Measurements from ENCODE around the gene ASB3.
"Not testable (repeated sequence)": the region's sequence is repeated elsewhere in the genome, so short reads cannot be mapped to it uniquely, and the experiment has no call there.

ASB3 gene

DNA sequence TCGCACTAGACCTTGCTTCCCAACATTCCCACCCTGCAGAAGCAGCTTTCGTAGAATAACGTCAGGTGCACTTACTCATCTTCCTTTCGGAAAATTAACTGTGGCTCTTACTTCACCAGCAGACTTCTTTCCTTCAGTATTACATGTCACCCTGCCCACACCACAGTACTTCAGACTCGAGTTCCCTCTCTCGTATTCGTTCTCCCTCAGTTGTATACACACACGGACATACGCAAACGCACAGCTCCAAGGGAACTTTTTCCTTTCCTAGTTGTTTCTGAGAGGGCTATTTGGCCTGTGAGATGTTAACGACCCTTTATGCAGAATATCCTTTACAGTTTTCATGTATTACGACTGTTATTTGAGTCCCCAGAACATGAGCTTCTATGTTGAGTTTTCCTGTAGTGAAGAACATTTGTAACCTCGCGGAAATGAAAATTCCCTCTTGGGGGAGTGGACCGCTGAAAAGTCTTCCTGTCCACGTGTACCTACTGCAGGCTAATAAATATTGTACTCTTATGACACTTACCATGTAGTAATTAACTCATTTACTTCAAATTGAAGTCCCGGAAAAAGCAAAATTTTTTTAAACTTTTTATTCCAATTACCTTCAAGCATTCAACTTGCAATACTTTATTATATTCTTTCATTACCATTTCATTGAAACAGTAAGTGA is 999 bp upstream of the ASB3 start:
- no peak for DNase-seq (ENCODE audit: low read depth in 2 of 3, low spot score in 2 of 3)

DNA sequence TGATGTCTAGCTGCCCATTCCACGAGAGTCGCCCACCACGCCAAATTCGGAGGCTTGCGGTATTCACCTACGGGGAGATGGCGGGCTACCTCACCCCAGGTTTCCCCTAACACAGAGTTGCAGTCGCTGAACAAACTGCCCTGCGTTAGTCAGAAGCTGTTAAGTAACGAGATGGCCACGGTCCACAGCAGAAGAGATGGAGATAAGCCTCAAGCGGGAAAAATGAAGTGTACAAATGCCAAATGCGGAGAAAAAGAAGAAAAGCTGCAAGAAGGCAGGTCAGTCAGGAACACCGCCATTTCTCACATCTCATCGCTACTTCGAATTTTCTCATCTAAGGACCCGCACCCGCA is 425 bp downstream of the ASB3 start:
- peak in 1 of 3 experiments; percentile 16 for DNase-seq (ENCODE audit: low read depth in 2 of 3, low spot score in 2 of 3)

GRCh38 chr2:53785366-53785765 is 1.4 kb downstream of the ASB3 start:
- DNase-seq (ENCODE audit: low read depth in 2 of 3, low spot score in 2 of 3) = no peak

DNA sequence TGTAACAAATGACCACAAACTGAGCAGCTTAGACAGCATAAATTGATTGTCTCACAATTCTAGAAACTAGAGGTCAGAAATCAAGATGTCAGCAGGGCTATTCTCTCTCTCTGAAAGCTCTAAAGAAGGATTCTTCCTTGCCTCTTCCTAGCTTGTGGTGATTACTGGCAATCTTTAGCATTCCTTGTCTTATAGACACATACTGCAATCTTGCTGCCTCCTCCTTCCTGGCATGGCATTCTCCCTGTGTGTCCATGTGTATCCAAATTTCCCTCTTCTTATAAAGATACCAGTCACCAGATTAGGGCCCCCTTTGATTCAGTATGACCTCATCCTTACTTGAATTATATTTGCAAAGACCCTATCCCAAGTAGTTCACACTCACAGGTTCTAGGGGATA is 2.3 kb downstream of the ASB3 start:
- DNase-seq (ENCODE audit: low read depth in 2 of 3, low spot score in 2 of 3) = no peak

DNA sequence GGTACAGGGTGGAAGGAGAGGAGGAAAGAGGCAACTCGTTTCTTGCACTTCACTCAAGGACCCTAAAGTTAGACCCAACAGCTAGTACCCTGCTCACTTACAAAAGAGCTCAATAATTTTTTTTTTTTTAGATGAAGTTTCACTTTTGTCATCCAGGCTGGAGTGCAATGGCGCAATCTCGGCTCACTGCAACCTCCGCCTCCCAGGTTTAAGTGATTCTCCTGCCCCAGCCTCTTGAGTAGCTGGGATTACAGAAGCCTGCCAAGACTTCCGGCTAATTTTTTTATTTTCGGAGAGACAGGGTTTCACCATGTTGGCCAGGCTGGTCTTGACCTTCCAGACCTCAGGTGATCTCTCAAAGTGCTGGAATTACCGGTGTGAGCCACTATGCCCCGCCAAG is 4.1 kb downstream of the ASB3 start:
- no peak for DNase-seq (ENCODE audit: low read depth in 2 of 3, low spot score in 2 of 3)

GRCh38 chr2:53780056-53780455 is 6.7 kb downstream of the ASB3 start:
- DNase-seq (ENCODE audit: low read depth in 2 of 3, low spot score in 2 of 3) = no peak

GRCh38 chr2:53778536-53779162 is 8.1 kb downstream of the ASB3 start:
- no peak for DNase-seq (ENCODE audit: low read depth in 2 of 3, low spot score in 2 of 3)

- no peak for DNase-seq (ENCODE audit: low read depth in 2 of 3, low spot score in 2 of 3)
Observed at GRCh38 chr2:53777134-53777533, 9.6 kb downstream of the ASB3 start.

GRCh38 chr2:53770264-53770663 is 16.5 kb downstream of the ASB3 start:
- DNase-seq (ENCODE audit: low read depth in 2 of 3, low spot score in 2 of 3) = no peak

- DNase-seq (ENCODE audit: low read depth in 2 of 3, low spot score in 2 of 3) = no peak
Observed at GRCh38 chr2:53769318-53769945, 17.3 kb downstream of the ASB3 start.

DNA sequence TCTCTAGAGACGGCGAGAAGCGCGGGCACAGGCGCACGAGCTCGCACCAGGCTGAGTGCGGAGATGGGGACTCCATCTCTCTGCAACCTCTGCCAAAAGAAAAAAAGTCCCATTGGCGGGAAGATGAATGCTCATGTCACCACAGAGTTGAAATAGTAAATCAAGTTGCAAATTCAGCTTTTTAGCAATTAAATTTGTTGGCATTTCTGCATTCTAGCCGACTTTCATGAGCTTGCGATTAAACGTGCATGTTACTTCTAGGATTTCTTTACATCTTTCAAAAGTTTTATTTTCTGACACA is 18.6 kb downstream of the ASB3 start:
- peak in 1 of 3 experiments; percentile 18 for DNase-seq (ENCODE audit: low read depth in 2 of 3, low spot score in 2 of 3)

DNA sequence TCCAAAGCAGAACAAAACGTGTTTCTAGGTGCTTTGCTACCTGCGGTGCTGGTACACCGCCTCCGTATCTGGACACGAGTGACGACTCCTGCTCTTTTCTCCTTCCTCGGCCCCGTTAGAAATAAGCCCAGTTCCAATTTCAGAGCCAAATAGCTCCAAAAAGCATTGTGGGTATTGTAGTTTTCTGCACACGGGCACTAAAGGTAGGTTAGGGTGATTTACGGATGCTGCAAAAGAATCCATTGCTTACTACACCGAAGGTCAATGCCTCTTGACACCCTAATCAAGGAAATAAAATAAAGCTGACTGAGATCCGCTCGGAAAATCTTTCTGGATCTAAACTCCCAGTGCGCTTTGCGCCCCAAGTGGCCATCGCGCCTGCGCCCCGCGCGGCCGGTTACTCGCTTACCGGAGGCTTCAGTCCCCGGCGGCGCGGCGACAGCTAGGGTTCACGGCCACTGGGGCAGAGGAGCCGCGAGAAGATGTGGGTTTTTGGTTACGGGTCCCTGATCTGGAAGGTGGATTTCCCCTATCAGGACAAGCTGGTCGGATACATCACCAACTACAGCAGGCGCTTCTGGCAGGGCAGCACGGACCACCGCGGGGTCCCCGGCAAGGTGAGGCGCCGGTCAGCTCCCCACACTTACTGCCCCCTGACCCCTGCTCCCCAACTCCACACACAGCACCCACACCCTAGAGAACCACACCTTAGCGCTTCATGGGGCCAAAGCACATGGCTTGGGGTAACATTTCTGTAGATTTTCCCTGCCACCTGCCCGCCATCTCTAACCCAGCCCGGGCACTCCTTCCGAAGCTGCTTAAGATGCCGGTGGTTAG is 19.1 kb downstream of the ASB3 start, which contains the start of gene CHAC2:
Gene CHAC2, plus strand, starts transcription at position 400 of the 837 bp plus-strand sequence. Its CDS starts 83 bp downstream, at position 483.
- peak; percentile 67 to 78 (median 70) for DNase-seq (ENCODE audit: low read depth in 2 of 3, low spot score in 2 of 3)

DNA sequence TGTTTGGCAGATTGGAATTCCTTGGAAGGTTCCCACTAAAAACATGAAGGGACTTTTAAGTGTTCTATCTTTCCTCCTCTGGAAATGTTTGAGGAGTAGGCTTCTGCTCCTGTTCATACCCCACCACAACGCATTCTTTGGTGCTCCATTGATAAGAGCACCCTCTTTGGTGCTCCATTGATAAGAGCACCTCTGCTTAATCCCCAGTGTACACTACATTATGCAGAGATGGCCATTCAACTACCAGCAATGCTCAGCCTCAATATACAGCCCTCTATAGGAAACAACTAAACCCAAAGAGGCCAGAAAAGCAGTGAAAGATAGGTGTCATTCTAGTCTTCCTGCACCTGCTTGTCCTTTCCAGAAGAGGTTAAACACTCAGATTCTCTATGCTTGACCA is 21.0 kb downstream of the ASB3 start:
- DNase-seq (ENCODE audit: low read depth in 2 of 3, low spot score in 2 of 3) = no peak

GRCh38 chr2:53757206-53757605 is 29.5 kb downstream of the ASB3 start:
- DNase-seq (ENCODE audit: low read depth in 2 of 3, low spot score in 2 of 3) = not testable (repeated sequence)

GRCh38 chr2:53756644-53757043 is 30.1 kb downstream of the ASB3 start:
- DNase-seq (ENCODE audit: low read depth in 2 of 3, low spot score in 2 of 3) = no peak

DNA sequence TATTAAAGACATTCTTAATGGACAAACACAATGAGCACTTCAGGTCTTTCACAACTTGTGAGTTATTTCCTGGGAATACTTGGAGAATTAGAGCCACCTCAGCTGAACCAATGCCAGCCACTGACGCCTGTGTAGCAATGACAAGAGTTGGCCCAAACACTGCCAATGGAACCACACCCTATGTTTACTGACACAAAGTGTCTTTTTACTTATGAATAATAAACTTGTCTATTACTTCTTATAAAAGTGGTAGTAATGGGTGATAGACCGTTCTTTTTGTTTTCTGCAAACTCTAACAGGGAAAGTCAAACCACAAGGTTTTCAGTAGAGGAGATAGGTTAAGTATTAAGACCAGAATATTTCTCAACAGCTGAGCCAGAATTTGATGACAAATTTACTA is 31.6 kb downstream of the ASB3 start:
- DNase-seq (ENCODE audit: low read depth in 2 of 3, low spot score in 2 of 3) = no peak

DNA sequence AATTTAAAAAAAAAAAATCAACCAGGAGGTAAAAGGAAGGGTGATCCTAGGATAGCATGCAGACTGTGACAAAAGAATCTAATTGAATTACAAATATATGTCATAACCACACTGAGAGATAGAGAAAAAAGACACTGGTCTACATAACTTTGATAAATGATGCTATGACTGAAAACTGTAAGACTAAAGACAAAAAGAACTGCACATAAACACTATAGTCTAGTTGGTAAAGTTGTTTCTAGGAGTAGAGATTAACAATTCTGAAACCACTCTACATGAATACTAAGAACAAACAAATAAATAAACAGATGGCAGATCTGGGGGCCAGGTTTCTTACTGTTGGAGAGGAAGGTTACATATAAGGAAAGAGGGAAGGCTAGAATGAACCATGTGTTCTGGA is 33.7 kb downstream of the ASB3 start:
- DNase-seq (ENCODE audit: low read depth in 2 of 3, low spot score in 2 of 3) = no peak

DNA sequence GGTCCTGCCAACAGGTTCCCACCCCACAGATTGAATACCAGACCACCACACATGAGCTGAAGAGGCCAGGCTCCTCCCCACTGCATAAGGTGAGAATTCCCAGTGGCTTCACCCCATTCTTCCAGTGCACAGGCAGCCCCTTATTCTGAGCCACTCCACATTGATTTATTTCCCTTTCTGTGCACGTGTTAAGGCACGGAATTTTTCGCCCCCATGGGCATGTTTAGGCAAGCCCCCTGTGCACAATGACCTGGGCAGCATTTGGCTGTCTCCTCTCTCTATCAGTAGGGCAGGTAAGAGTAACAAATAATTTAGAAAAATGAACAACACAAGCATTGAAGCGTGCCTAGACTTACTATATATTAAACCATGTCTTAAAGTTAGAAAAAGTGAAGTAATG is 34.4 kb downstream of the ASB3 start:
- no peak for DNase-seq (ENCODE audit: low read depth in 2 of 3, low spot score in 2 of 3)

DNA sequence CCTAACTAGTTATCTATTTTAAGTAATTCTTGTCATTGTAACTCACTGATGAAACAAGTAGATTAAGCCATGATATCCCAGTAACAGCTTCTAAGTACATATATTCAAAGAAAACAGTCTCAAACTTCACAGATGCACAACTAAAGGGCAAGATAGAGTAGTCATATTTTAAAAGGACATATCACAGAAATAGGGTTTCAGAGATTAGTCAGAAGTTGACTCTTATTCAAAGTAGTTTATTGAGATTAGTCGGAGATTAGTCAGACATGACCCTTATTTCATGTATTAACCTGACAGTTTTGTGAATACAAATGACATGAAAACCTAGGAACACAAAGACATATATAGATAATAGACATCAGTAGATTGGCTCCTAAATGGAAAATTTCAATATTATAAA is 35.0 kb downstream of the ASB3 start:
- DNase-seq (ENCODE audit: low read depth in 2 of 3, low spot score in 2 of 3) = no peak

DNA sequence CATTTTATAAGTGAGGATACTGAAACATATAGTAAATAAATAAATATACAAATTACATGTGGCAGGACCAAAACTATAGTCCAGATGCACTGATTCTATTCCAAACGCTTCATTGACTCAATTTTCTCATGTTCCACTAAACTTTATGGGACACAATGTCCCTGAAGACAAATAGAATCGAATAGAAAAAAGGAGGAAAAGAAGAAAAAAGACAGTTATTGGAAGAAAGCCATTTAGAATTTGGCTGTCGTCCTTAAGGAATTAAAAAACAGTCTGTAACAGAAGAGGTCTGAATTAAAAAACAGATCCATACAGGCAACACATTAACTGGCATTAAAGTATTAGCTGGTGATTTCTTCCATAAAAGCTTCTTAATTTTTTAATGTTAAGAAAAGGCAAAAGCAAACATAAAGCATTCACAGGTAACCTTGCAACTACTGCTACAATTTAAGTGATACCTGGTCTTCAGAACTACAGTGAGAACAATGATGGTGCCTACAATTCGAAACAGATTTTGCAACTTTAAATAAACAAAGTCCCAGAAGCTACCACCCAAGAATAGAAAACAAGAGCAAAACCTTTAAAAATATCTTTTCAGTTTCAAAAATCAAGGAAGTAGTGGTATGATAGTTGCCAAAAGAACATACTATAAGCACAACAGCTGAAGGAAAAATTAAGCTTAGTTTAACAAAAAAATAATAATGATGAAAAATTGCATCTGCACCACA is 36.5 kb downstream of the ASB3 start:
- DNase-seq (ENCODE audit: low read depth in 2 of 3, low spot score in 2 of 3) = no peak

- no peak for DNase-seq (ENCODE audit: low read depth in 2 of 3, low spot score in 2 of 3)
Observed at GRCh38 chr2:53744395-53745065, 42.2 kb downstream of the ASB3 start.
